GM20000 (cell line): ENCODE measurements around the gene KAZALD1.

Source experiments
- DNase-seq: peaks from one replicate; pipeline ENCODE4 v3.0.0; 2012; ENCODE audit warnings: low spot score
- TF ChIP-seq, protein P1 (sequence below): IDR thresholded peaks from 2 replicates; pipeline ENCODE4 v1.5.1; 2012; ENCODE audit warnings: mild to moderate bottlenecking, control low read depth; ENCODE audit errors: extremely low read depth, missing control alignments

KAZALD1 gene

GRCh38 chr10:101038484-101038883, 23.3 kb upstream of the KAZALD1 start:
- TF ChIP-seq, protein P1, sequence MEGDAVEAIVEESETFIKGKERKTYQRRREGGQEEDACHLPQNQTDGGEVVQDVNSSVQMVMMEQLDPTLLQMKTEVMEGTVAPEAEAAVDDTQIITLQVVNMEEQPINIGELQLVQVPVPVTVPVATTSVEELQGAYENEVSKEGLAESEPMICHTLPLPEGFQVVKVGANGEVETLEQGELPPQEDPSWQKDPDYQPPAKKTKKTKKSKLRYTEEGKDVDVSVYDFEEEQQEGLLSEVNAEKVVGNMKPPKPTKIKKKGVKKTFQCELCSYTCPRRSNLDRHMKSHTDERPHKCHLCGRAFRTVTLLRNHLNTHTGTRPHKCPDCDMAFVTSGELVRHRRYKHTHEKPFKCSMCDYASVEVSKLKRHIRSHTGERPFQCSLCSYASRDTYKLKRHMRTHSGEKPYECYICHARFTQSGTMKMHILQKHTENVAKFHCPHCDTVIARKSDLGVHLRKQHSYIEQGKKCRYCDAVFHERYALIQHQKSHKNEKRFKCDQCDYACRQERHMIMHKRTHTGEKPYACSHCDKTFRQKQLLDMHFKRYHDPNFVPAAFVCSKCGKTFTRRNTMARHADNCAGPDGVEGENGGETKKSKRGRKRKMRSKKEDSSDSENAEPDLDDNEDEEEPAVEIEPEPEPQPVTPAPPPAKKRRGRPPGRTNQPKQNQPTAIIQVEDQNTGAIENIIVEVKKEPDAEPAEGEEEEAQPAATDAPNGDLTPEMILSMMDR, result no peak
- DNase-seq, result no peak

- no peak for DNase-seq
- TF ChIP-seq, protein P1, result no peak
These were observed 21.7 kb upstream of the KAZALD1 start for GRCh38 chr10:101040061-101040460.

DNA sequence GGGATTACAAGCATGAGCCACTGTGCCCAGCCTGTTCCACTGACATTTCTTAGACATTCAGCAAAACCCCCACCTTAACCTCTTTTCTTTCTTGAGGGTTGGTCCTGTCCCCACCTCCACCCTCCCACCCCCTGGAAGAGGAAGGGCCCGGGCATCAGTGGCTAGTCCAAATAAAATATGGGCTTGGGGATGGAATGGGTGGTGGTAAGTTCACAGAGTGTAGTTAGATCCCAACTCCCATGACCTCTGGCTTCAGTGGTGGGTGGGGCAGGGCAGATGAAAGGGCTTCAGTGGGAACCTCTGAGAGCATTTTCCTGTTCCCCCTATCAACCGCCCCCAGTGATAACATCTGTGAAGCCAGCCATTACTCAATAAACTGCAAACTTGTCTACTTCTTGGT, 20.9 kb upstream of the KAZALD1 start:
- DNase-seq, result no peak
- TF ChIP-seq, protein P1, result no peak

- TF ChIP-seq, protein P1, result peak; percentile 93
- DNase-seq, result peak; percentile 88
These were observed 20.5 kb upstream of the KAZALD1 start for GRCh38 chr10:101041252-101041761.

GRCh38 chr10:101042118-101042517, 19.7 kb upstream of the KAZALD1 start:
- TF ChIP-seq, protein P1, result no peak
- no peak for DNase-seq

DNA sequence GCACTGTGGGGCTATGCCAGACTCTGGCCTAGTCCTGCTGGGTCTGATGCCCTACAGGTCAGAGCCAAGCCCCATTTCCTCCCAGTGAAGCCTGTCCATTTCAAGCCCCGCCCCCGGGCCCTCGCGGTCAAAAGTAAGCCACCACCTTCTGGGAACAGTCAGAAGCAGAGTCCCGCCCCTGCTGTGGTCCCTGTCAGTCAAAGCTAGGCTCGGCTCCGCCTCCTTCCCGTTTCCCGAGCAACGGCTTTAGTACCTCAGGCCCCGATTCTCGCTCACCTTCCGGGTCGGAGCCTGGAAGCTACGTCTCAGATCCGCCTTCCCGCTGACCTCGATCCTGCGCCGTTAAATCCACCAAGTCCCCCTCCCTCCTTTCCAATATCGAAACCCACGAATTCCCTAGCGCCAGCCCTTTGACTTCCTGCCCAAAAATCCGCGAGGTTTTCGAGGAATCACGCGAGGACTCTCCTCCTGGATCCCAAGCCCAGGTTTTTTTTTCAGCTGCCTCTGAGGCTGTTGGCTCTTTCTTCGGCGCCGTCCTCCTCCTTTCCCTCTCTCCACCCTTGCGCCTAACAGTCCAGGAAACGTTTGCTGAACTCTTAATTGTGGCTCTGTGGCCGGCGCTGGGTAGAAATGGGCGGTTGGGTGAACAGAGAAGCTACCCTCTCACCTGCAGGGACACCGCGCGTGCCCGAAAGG, 19.0 kb upstream of the KAZALD1 start:
- TF ChIP-seq, protein P1, result no peak

DNA sequence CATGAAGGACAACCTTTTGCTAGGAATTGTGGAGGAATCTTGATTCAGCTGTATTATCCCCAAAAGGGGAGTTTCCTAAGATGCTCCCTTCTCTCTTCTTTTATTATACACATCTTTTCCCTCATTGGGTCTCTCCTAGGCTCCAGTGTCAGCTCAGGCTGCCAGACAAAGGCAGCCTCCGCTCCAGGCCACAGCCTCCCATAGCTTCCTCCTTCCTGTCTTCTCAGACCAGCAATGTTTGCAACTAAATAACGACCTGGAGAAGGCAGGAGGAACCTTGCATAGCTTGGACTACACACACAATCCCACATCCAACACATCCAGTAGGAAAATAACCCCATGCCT, 18.5 kb upstream of the KAZALD1 start:
- DNase-seq, result no peak
- TF ChIP-seq, protein P1, result no peak

More for the DNA sequence above, 19.0 kb upstream of the KAZALD1 start:
- DNase-seq, result peak; percentile 96
